Hematopoietic multipotent progenitor cell treated with erythropoietin and hydrocortisone succinate and interleukin-3 and kit ligand, for 6 days (in vitro differentiated cells): ENCODE measurements around the gene CTLA4.

Experiments
- DNase-seq: peaks from one replicate; pipeline ENCODE4 v3.0.0-alpha.2; 2015

Gene CTLA4

DNA sequence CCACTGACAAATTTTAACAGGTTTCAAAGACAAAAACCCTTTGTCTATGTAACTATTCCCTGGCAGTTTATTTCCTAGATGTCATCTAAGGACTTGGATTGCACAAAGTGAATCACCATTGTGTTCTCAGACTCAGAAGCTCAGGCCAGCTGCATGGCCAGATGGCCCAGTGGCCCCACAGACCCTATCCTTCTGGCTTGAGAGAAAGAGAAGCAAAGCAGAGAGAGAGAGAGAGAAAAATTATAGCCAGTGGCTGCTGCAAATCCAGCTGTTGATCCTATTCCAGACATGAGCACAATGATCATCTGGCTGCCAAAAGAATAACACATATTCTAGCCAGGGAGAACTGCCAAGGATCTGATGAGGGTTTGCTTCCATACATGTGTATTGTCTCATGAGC, 25.8 kb downstream of the CTLA4 start:
- DNase-seq = no peak

DNA sequence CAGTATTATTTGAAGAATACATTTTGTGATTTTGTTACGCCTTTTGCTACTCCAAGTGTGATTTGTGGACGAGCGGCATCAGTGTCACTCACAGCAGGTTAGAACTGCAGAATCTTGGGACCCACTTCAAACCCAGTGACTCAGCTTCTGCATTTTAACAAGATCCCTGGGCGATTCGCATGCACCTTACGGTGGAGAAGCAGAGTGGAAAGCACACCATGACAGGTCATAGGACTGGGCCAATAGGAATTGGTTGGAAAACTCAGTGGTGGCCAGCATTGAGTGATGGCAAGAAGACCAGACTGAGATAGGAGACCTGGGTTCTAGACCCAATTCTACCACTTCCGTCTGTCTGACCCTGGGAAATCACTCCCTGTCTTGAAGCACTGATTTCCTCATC, 26.3 kb downstream of the CTLA4 start:
- DNase-seq = no peak

DNA sequence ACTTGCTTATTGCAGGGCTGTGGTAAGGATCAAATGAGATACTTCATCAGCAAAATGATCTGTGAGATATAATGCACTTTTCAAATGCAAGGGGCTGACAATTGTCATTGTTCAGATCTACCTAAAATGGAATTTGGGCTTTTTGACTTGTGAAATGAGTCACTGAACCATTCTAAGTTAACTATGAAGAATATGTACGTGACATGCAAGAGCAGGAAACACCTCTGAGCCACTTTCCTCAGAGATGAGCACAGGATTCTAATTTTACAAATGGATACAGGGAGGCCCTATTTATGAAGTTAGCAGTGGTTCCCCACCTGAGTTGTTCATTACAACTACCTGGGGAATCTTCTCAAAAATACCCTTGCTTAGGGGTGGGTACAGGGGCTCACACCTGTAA, 26.7 kb downstream of the CTLA4 start:
- DNase-seq = no peak

DNA sequence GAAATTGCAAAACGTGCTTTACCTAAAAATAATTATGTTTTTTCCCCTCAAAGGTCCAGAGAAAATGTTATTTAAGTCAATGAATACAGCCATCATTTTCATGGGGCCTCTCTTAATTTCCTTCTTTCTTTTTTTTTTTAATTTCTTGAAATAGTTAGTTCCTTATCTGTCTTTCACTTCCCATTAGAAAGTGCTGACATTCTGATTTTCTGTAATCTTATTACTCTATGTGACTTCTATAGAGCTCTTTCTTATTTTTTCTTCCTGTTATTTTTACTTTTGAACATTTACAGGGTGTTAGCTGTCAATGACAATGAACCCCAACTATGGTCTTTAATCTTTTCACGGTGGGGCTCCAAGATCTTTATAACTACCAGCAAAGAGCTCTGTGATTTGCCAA, 30.0 kb downstream of the CTLA4 start:
- DNase-seq = no peak

DNA sequence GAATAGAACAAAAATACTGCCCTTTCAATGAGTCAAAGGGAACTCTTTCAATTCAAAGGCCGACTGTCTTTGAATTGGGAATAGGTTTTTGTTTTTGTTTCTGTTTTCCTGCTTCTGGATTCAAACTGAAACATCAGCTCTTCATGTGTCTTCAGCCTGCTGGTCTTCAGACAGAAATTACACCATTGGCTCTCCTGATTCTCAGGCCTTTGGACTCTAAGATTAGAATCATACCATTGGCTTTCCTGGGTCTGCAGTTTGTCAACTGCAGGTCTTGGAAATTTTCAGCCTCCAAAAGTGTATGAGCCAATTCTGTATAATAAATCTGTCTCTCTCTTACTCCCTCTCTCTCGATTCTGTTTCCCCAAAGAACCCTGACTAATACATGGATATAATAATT, 31.1 kb downstream of the CTLA4 start:
- DNase-seq = no peak

DNA sequence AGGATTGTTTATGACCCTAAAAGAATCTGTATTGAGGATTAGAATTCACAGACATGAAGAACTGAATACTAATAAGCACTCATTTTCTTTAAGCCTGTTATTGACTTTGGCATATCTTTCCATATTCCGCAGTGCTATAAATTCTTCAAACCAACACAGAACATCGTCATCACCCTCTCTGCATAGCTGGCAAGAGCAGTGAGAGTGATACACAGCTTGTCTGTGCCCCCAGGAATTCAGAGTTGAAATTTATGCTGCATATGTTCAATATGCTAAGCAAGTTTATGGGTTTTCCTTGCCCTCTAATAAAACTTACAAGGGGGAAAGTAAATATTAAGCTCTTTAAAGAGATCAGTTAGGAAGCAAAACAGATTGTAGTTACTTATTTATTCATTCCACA, 32.7 kb downstream of the CTLA4 start:
- DNase-seq = no peak

DNA sequence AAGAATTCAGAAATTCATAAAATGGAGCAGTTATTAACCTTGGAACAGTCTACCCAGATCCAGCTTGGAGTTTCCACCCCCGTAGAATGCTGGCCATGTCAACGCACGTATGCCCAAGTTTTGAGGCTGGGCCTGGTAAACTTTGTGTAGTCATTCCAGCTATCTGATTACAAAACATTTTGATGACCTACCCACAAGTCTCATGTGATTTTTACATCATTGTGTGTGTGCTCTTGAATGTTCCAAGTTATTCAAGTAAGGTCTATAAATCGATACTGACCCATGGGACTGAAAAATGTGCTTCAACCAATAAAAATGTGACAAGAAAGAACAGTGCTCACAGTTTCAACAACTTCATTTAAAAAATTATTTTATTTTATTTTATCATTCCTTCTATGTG, 36.5 kb downstream of the CTLA4 start:
- DNase-seq = no peak

DNA sequence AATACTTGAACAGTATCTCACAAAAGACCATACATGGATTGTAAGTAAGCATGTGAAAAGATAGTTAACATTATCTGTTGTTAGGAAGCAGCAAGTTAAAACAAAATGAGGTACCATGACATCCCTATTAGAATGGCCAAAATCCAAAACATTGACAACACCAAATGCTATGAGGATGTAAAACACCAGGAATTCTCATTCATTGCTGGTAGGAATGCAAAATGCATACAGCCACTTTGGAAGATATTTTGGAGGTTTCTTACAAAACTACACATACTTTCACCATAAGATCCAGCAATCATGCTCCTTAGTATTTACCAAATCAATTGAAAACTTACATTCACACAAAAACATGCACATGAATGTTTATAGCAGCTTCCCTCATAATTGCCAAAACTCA, 38.1 kb downstream of the CTLA4 start:
- DNase-seq = no peak

DNA sequence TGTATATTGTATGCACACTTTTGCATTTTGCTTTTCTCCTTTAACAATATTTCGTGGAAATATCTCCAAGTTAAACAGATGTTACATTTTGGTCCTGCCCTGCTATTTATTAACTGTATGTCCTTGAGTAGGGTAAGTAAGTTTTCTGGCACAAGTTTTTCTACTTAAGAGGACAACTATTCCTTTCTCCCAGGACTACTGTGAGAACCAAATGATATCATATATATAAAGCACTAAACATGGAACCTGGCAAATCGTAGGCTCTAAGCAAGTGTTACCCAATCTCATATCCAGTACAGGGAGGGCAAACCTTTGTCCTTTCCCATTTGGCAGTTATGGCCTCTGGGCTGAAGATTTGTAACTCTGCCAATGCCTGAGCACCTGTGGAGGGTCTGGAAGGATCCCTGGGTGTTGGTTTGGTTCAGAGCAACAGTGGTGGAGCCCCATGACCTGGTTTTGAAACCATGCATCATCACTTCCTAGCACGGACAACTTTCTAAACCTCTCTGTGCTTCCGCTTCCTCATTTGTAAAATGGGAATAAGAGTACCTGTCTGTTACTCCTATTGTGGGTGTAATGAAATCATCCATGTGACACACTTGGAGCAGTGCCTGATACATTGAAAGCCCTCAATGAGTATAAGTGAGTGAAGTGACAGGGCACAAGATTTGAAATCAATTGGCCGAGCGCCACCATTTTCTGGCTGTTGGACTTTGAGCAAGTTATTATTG, 40.7 kb downstream of the CTLA4 start:
- DNase-seq = no peak

DNA sequence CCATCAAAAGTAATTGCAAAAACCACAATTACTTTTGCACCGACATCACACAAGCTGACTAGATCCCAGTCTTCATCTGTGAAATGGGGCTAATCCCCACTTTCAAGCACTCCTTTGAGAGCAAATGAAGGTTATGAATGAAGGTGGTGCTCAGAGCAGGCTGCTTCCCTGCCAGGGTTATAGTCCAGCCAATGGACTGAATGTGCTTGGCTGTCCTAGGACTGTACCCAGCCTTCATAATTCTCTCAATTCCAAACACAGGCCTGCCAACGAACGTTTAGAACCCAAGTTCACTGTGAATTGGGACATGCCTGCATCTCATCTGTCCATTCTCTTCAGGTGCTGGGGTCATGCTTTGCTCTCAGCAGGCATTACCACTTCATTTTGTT, 41.2 kb downstream of the CTLA4 start:
- no peak for DNase-seq

DNA sequence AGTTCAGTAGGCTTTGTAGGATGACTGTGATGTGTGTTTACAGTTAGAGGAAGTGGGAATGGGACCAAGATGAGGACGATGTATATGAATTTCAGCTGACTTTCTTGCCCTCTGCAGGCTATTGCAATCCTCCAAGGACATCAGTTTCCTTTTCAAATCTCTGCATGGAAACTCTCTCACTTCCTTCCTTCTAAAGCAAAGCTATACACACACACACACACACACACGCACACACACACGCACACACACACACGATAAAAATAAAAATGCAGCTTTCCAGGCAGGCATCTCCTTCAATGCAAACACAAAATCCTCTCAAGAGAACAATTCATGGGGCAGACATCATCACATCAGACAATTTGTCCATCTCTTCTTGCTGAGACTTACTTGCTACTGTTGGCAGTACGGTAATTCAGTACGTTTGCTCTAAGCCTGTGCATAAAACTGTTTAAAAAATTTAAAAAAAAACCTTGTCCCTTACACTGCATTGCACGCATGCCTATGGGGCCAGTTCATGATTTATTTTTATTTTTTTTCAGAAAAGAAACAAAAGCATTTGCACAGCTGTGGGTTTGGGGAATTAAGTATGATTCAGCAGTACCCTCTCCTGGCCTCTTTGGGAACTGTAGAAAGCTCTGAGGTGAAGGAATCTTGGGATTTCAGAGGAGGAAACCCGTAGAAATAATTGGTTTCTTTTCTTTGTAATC, 41.8 kb downstream of the CTLA4 start:
- peak; percentile 38 for DNase-seq

DNA sequence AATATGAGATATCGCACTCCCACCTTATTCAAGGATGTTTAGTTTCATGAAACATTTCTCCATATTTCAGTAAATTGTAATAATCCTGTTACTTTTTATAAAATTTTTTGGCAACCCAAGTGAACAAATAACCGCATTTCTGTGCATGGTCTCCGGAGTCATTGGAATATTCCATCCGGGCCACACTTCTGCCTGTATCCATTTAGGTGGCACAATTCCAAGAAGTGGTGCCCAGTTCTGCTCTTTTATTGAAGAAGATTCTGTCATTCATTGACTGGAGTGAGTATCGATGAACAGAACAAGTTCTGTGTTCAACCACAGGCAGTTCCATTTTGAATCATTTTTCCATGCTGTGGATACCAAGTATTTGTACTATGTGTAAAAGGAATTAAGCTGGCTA, 42.4 kb downstream of the CTLA4 start:
- no peak for DNase-seq

DNA sequence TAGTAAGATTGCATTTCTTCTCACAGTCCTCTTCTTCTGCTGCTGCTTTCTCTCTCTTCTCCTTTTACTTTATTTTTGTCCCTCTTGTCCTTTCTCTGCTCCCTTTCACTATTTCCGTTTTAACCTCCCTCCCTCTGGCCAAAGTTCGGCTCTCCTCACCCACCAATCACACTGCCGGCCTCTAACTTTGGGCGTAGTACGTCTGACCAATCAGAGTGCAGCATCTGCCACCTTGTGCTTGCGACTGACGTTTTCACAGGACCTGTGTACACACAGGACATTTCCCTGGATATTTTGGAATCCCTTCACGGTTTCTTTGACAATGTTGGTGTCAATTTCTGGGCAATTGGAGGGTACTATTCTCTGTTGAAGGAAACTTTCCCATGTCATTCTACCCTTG, 46.4 kb downstream of the CTLA4 start:
- no peak for DNase-seq

DNA sequence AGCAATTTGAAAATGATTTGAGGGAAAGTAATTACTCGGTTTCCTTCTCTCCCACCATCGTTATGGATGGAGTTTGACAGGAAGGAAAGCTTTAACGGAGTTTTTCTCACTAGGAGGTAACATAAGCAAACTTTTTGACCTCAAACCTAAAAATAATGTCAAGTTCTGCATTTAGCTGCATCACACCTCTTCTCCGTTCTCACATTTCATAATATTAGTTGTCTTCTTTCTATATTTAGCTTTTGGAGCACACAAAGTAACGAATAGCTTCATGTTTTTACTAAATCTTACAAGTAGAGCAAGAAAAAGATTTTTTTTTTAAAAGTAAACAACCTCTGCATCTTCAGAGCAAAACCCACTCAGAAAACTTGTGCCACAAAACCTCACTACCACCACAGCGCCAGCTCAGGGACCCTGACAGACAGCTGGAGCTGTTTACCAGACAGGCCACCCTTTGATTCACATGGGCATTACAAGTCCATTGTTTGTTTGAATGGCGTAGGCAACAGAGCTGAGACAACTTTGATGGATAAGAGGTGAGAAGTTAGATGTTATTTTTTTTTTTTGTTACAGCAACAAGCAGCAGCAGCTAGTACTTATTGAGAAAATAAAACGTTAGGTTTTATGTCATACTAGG, 47.1 kb downstream of the CTLA4 start:
- no peak for DNase-seq

DNA sequence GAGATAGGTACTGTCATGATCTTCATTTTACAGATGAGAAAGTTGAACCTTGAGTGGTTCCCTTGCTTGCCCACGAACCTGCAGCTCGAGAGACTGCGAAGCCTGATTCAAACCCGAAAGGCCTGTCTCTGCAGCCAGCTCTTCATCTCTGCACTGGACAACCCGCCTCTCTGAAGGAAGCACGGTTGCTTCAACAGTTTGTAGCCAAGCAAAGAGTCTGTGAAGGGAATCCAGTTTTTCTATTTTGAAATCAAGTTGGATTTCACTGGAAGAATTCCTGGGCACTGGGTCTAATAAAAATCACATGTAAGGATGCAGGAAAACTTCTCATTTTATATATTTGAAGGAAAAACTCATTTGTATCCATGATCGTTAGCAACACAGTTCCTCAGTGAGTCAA, 47.7 kb downstream of the CTLA4 start:
- no peak for DNase-seq

DNA sequence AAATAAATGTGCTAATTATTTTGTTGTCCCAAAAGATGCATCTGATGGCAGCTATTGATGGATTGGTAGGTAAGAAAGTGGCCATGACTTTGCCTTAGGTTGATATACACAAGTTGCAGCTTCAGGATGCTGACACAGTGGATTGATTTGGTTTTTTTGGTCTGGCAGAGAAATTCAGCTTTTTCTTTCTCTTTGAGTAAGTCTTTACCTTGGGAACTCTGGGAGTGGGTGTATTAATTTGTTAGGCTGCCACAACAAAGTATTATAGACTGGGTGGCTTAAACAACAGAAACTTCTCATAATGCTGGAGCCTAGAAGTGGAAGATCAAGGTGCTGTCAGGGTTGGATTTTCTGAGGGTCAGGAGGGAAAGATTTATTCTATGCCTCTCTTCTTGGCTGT, 49.2 kb downstream of the CTLA4 start:
- DNase-seq = no peak

DNA sequence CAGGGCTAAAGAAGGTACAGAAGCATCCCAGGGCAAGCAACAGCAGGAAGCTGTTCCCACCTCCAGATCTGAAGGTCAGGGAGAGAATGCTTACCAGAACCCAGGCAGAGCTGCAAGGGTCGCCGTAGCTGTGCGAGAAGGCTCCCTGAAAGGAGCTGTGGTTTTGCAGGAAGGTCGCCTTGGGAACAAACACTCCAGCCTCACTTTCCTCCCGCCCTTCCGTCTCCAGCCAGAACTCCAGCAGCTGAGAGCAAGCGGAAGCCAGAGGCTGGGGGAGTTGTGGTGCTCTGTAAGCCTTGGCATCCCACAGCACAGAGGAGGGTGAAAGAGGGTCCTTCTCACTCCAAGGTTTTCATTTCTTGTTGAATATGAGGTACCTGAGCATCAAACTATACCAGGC, 50.7 kb downstream of the CTLA4 start:
- no peak for DNase-seq

DNA sequence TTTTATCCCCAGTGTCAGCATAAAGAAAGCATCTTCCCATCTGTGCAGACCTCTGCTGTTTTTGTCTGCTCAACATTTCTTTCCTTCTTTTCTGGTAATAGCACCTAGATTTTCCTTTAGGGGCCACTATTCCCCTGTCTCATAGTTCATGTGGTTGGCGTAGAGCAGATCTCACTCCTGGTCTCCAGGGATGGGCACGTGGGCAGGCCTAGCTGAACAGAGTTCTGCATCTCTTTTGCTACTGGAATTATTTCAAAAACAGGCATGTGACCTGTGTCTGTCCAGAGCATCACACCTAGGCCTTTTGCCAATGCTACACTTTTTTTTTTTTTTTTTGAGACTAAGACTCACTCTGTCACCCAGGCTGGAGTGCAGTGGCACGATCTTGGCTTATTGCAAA, 51.3 kb downstream of the CTLA4 start:
- DNase-seq = no peak
